ENCODE results near the gene VSIG4.
"Not testable (repeated sequence)": the region's sequence is repeated elsewhere in the genome, so short reads cannot be mapped to it uniquely, and the experiment has no call there.

Gene VSIG4

DNA sequence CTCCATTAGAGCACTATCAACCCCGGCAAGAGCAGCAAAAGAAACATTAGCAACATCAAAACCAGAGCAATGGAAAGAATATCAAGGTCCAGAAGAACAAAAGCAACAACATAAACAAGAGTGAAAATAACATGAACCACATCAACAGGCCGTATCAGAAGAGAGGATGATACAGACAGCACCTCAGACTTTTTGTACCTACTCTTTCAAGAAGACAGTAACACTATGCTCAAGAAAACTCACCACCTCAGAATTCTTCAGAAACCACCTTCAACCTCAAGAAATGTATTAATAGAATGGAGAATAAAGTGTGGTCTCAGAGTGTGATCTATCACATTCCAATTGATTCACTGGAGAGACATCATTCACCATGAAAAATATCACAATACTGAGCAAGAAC, 46.5 kb downstream of the VSIG4 start:
- Histone ChIP-seq H3K4me3 (ENCODE audit: low read length) (no peak overlapping the region), H3K27ac (ENCODE audit: low read depth, low read length) (no peak overlapping the region), H2BK15ac (replicated peaks; ENCODE audit: low read depth) (no peak overlapping the region), H3K9ac (ENCODE audit: low read length) (no peak overlapping the region), H2AK5ac (ENCODE audit: low read length) (no peak overlapping the region), H3K4me2 (ENCODE audit: low read length) (no peak overlapping the region), H3K79me1 (ENCODE audit: low read length) (no peaks in the 10 kb centered on the region), H3K18ac (ENCODE audit: low read length) (no peak overlapping the region), H3K79me2 (ENCODE audit: control insufficient read depth, insufficient read depth, low read length) (no peaks in the 10 kb centered on the region), H2BK120ac (ENCODE audit: low read depth, low read length) (no peak overlapping the region), H3K36me3 (ENCODE audit: control insufficient read depth, insufficient read depth, low read length) (no peaks in the 10 kb centered on the region), H3K23ac (ENCODE audit: low read length) (no peak overlapping the region), H3K4me1 (ENCODE audit: control insufficient read depth, low read depth, low read length) (no peaks in the 10 kb centered on the region), H3K4ac (ENCODE audit: low read depth, low read length) (no peak overlapping the region), H3K56ac (ENCODE audit: low read length) (no peak overlapping the region), H3K27me3 (ENCODE audit: insufficient read depth, low read length, poor library complexity) (no peaks in the 10 kb centered on the region), H2BK5ac (ENCODE audit: low read length) (no peak overlapping the region), H4K8ac (ENCODE audit: low read depth, low read length) (no peak overlapping the region), H4K5ac (ENCODE audit: low read length) (no peak overlapping the region)
- DNase-seq: no peak
- WGBS (ENCODE audit: extremely low coverage, insufficient coverage, low lambda C conversion rate): no CpG with 5 or more reads among the region's 2 CpGs

DNA sequence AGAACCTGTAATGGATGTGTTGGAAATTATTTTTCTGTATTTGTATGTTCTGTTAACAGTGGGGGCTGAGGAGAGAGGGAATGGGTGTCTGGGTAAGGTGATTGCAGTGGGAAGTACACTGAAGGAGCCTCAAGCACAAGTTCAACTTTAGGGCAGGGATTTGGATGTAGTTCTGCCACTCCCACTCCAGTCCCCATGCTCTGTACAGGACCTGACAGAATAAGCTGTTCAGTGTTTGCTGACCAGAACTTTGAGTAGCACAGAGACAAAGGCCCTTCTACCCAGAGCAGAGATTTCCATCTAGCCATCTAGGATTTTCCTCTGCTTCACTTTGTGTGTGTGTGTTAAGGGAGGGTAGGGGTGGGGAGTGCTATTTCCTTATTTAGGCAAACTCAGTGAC, 49.2 kb downstream of the VSIG4 start:
- Histone ChIP-seq H3K27me3 (ENCODE audit: insufficient read depth, low read length, poor library complexity) (no peaks in the 10 kb centered on the region), H2BK15ac (replicated peaks; ENCODE audit: low read depth) (no peak overlapping the region), H3K56ac (ENCODE audit: low read length) (peak overlapping the region; percentile 42), H2BK120ac (ENCODE audit: low read depth, low read length) (no peak overlapping the region), H4K8ac (ENCODE audit: low read depth, low read length) (no peak overlapping the region), H2AK5ac (ENCODE audit: low read length) (no peak overlapping the region), H3K9ac (ENCODE audit: low read length) (no peak overlapping the region), H3K4me3 (ENCODE audit: low read length) (no peak overlapping the region), H3K18ac (ENCODE audit: low read length) (no peak overlapping the region), H3K4ac (ENCODE audit: low read depth, low read length) (no peak overlapping the region), H2BK5ac (ENCODE audit: low read length) (no peak overlapping the region), H3K4me2 (ENCODE audit: low read length) (no peak overlapping the region), H3K79me1 (ENCODE audit: low read length) (no peaks in the 10 kb centered on the region), H3K23ac (ENCODE audit: low read length) (no peak overlapping the region), H3K4me1 (ENCODE audit: control insufficient read depth, low read depth, low read length) (no peaks in the 10 kb centered on the region), H3K79me2 (ENCODE audit: control insufficient read depth, insufficient read depth, low read length) (no peaks in the 10 kb centered on the region), H3K36me3 (ENCODE audit: control insufficient read depth, insufficient read depth, low read length) (no peaks in the 10 kb centered on the region), H3K27ac (ENCODE audit: low read depth, low read length) (no peak overlapping the region), H4K5ac (ENCODE audit: low read length) (no peak overlapping the region)
- no peak for DNase-seq

DNA sequence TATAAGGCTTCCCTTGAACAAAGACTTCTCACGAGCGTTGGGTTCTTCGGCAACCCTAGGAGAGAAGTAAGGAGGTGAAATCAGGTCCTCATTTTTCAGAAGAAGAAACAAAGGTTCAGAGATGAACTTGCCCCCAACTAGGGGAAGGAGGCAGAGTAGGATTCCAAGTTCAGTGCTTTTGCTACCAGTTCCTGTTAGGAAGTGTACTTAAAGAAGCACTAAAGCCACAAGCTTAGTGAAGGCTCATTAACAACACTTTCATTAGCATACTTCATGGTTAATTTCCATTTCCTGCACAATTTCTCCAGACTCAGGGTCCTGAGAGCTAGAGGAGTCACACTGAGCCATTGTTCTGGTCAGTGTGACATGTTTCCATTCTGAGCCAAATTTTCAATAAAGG, 52.1 kb downstream of the VSIG4 start:
- WGBS (ENCODE audit: extremely low coverage, insufficient coverage, low lambda C conversion rate): no CpG with 5 or more reads among the region's 3 CpGs
- H4K5ac ChIP-seq (ENCODE audit: low read length): no peak overlapping the region
- H3K9ac ChIP-seq (ENCODE audit: low read length): no peak overlapping the region
- no peaks in the 10 kb centered on the region for H3K79me2 ChIP-seq (ENCODE audit: control insufficient read depth, insufficient read depth, low read length)
- no peak overlapping the region for H3K4me3 ChIP-seq (ENCODE audit: low read length)
- H3K56ac ChIP-seq (ENCODE audit: low read length): peak overlapping the region; percentile 15
- no peak overlapping the region for H2BK120ac ChIP-seq (ENCODE audit: low read depth, low read length)
- no peak overlapping the region for H2AK5ac ChIP-seq (ENCODE audit: low read length)
- H2BK15ac ChIP-seq (replicated peaks; ENCODE audit: low read depth): no peak overlapping the region
- no peaks in the 10 kb centered on the region for H3K27me3 ChIP-seq (ENCODE audit: insufficient read depth, low read length, poor library complexity)
- no peaks in the 10 kb centered on the region for H3K4me1 ChIP-seq (ENCODE audit: control insufficient read depth, low read depth, low read length)
- no peak overlapping the region for H3K23ac ChIP-seq (ENCODE audit: low read length)
- no peak overlapping the region for H4K8ac ChIP-seq (ENCODE audit: low read depth, low read length)
- no peaks in the 10 kb centered on the region for H3K79me1 ChIP-seq (ENCODE audit: low read length)
- H3K18ac ChIP-seq (ENCODE audit: low read length): no peak overlapping the region
- no peak overlapping the region for H3K4ac ChIP-seq (ENCODE audit: low read depth, low read length)
- no peak for DNase-seq
- H3K36me3 ChIP-seq (ENCODE audit: control insufficient read depth, insufficient read depth, low read length): no peaks in the 10 kb centered on the region
- H3K27ac ChIP-seq (ENCODE audit: low read depth, low read length): no peak overlapping the region
- no peak overlapping the region for H2BK5ac ChIP-seq (ENCODE audit: low read length)
- no peak overlapping the region for H3K4me2 ChIP-seq (ENCODE audit: low read length)

DNA sequence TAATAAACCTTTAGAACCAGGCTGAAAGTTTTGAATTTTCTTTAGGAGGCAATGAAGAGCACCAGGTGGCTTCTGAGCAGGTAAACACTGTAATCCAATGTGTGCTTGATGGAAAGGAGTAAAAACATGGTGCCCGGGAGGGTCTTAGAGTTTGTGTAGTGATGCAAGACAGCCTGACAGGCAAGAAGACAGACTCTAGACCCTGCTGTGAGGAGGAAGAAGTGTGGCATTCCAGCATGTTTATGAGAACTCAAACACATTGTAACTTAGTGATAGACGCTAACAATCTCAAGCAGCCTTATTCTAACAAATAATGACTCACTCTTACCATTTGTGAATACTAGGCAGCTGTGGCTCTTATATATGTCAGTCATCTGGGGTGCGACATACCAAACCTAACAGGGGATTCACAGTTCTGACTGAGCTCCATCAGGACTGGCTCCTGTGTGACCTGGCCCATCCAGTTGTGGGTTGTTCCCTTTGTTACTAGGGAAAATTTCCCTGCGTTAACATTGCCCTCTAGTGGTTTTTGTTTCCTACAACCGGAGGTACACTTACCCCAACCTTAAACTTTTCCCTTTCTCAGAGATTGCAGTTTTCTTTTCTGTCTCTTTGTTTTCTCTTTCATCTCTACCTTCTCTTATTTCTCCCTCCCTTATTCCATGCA, 53.8 kb downstream of the VSIG4 start:
- no peak overlapping the region for H3K4ac ChIP-seq (ENCODE audit: low read depth, low read length)
- no peak overlapping the region for H3K23ac ChIP-seq (ENCODE audit: low read length)
- H4K5ac ChIP-seq (ENCODE audit: low read length): no peak overlapping the region
- H3K79me1 ChIP-seq (ENCODE audit: low read length): no peaks in the 10 kb centered on the region
- no peaks in the 10 kb centered on the region for H3K36me3 ChIP-seq (ENCODE audit: control insufficient read depth, insufficient read depth, low read length)
- peak overlapping the region; percentile 71 for H3K56ac ChIP-seq (ENCODE audit: low read length)
- no peaks in the 10 kb centered on the region for H3K79me2 ChIP-seq (ENCODE audit: control insufficient read depth, insufficient read depth, low read length)
- peak overlapping the region; percentile 62 for H3K27ac ChIP-seq (ENCODE audit: low read depth, low read length)
- WGBS (ENCODE audit: extremely low coverage, insufficient coverage, low lambda C conversion rate): no CpG with 5 or more reads among the region's 5 CpGs
- DNase-seq: peak; percentile 96
- no peak overlapping the region for H2BK15ac ChIP-seq (replicated peaks; ENCODE audit: low read depth)
- H3K4me2 ChIP-seq (ENCODE audit: low read length): no peak overlapping the region
- no peak overlapping the region for H2BK120ac ChIP-seq (ENCODE audit: low read depth, low read length)
- H3K9ac ChIP-seq (ENCODE audit: low read length): no peak overlapping the region
- H2BK5ac ChIP-seq (ENCODE audit: low read length): no peak overlapping the region
- no peak overlapping the region for H4K8ac ChIP-seq (ENCODE audit: low read depth, low read length)
- H3K4me1 ChIP-seq (ENCODE audit: control insufficient read depth, low read depth, low read length): no peaks in the 10 kb centered on the region
- H3K27me3 ChIP-seq (ENCODE audit: insufficient read depth, low read length, poor library complexity): no peaks in the 10 kb centered on the region
- H3K18ac ChIP-seq (ENCODE audit: low read length): peak overlapping the region; percentile 60
- H3K4me3 ChIP-seq (ENCODE audit: low read length): no peak overlapping the region
- H2AK5ac ChIP-seq (ENCODE audit: low read length): no peak overlapping the region

DNA sequence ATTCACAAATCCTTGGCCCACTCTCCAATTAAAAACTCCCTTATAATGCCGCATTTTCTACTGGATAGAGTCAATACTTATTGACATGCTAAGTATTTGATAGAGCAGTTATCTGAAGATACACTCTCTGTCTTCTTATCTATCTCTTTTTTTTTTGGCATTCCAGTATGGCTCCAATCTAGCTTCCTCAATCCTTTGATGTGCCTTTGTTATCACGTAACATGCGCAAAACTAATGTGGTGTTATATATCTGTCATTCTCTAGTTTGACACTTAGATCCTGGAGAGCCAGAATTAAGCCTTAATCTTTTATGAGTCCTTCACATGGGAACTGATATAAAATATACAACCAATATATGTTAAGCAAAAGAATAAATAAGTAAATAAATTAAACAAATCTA, 54.7 kb downstream of the VSIG4 start:
- Histone ChIP-seq H3K27ac (ENCODE audit: low read depth, low read length) (no peak overlapping the region), H3K4ac (ENCODE audit: low read depth, low read length) (no peak overlapping the region), H3K27me3 (ENCODE audit: insufficient read depth, low read length, poor library complexity) (no peaks in the 10 kb centered on the region), H4K5ac (ENCODE audit: low read length) (no peak overlapping the region), H3K79me1 (ENCODE audit: low read length) (no peaks in the 10 kb centered on the region), H3K4me3 (ENCODE audit: low read length) (no peak overlapping the region), H3K9ac (ENCODE audit: low read length) (no peak overlapping the region), H2BK15ac (replicated peaks; ENCODE audit: low read depth) (no peak overlapping the region), H2BK5ac (ENCODE audit: low read length) (no peak overlapping the region), H2BK120ac (ENCODE audit: low read depth, low read length) (no peak overlapping the region), H4K8ac (ENCODE audit: low read depth, low read length) (no peak overlapping the region), H3K36me3 (ENCODE audit: control insufficient read depth, insufficient read depth, low read length) (no peaks in the 10 kb centered on the region), H3K23ac (ENCODE audit: low read length) (no peak overlapping the region), H3K56ac (ENCODE audit: low read length) (no peak overlapping the region), H3K18ac (ENCODE audit: low read length) (no peak overlapping the region), H3K4me2 (ENCODE audit: low read length) (no peak overlapping the region), H2AK5ac (ENCODE audit: low read length) (no peak overlapping the region), H3K79me2 (ENCODE audit: control insufficient read depth, insufficient read depth, low read length) (no peaks in the 10 kb centered on the region), H3K4me1 (ENCODE audit: control insufficient read depth, low read depth, low read length) (no peaks in the 10 kb centered on the region)
- WGBS (ENCODE audit: extremely low coverage, insufficient coverage, low lambda C conversion rate): no CpG with 5 or more reads among the region's 3 CpGs
- DNase-seq: peak; percentile 67

DNA sequence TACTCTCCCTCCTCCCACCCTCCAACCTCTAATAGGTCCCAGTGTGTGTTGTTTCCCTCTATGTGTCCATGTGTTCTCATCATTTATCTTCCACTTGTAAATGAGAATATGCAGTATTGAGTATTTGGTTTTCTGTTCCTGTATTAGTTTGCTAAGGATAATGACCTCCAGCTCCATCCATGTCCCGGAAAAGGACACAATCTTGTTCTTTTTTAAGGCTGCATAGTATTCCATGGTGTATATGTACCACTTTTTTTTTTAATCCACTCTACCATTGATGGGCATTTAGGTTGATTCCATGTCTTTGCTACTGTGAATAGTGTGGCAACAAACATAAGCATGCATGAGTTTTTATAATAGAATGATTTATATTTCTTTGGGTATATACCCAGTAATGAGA, 62.7 kb downstream of the VSIG4 start:
- WGBS (ENCODE audit: extremely low coverage, insufficient coverage, low lambda C conversion rate): no CpG with 5 or more reads among the region's 1 CpG
- not testable (repeated sequence) for H3K4me3 ChIP-seq (ENCODE audit: low read length); H2BK120ac ChIP-seq (ENCODE audit: low read depth, low read length); H2BK15ac ChIP-seq (replicated peaks; ENCODE audit: low read depth); H3K27me3 ChIP-seq (ENCODE audit: insufficient read depth, low read length, poor library complexity); H3K4ac ChIP-seq (ENCODE audit: low read depth, low read length); H3K56ac ChIP-seq (ENCODE audit: low read length); H2AK5ac ChIP-seq (ENCODE audit: low read length); H3K4me1 ChIP-seq (ENCODE audit: control insufficient read depth, low read depth, low read length); H3K9ac ChIP-seq (ENCODE audit: low read length); H3K4me2 ChIP-seq (ENCODE audit: low read length); H3K79me2 ChIP-seq (ENCODE audit: control insufficient read depth, insufficient read depth, low read length); H4K5ac ChIP-seq (ENCODE audit: low read length); H3K36me3 ChIP-seq (ENCODE audit: control insufficient read depth, insufficient read depth, low read length); H3K23ac ChIP-seq (ENCODE audit: low read length); H3K79me1 ChIP-seq (ENCODE audit: low read length); H3K18ac ChIP-seq (ENCODE audit: low read length); H3K27ac ChIP-seq (ENCODE audit: low read depth, low read length); H4K8ac ChIP-seq (ENCODE audit: low read depth, low read length); DNase-seq; H2BK5ac ChIP-seq (ENCODE audit: low read length)
